Right atrium auricular region (tissue), 2 donors: ENCODE data around the gene PCSK6. TPM values are rescaled to one million over a fixed set of nuclear protein-coding genes. Genes with fewer than 3 reads are reported as not detected.

ENCODE experiments used
- DNase-seq: peaks from one replicate; pipeline ENCODE4 v3.0.0-alpha.2; 2019; ENCODE audit warnings: low spot score
- H3K27ac ChIP-seq, 2 donors: fragments of 200-600 bp; sonication (generic); 1 replicate in 1 of 2; 2 replicates in 1 of 2; pipeline ENCODE4 v1.5.1; 2016 to 2019
- H3K27me3 ChIP-seq, 2 donors: fragments of 200-600 bp; sonication (generic); one replicate each; pipeline versions ENCODE4 v1.5.1 to v1.6.0; 2017 to 2019
- H3K36me3 ChIP-seq: fragments of 200-600 bp; sonication (generic); one replicate; pipeline ENCODE4 v1.5.1; 2016
- H3K4me1 ChIP-seq, 2 donors: fragments of 200-600 bp; sonication (generic); one replicate each; pipeline versions ENCODE4 v1.5.1 to v1.6.0; 2017 to 2019
- H3K4me3 ChIP-seq, 2 donors: fragments of 200-600 bp; sonication (generic); 1 replicate in 1 of 2; 2 replicates in 1 of 2; pipeline ENCODE4 v1.5.1; 2017 to 2019; ENCODE audit warnings: mild to moderate bottlenecking in 1 of 2, moderate library complexity in 1 of 2
- H3K9me3 ChIP-seq, 2 donors: fragments of 200-600 bp; sonication (generic); one replicate each; pipeline ENCODE4 v1.5.1; 2019
- CTCF ChIP-seq, 2 donors: fragments of 200-600 bp; sonication (generic); IDR thresholded peaks; one replicate each; pipeline ENCODE4 v1.5.1; 2019; ENCODE audit warnings: antibody characterized with exemption in 2 of 2
- total RNA-seq, 2 donors: library from RNA; depleted of rRNA; stranded (reverse); fragments of >200 nt; gene quantifications; one replicate each; pipeline ENCODE4 v1.1.0, GENCODE V29; 2016

Gene PCSK6
- total RNA-seq, 2 donors from 2014 or later, result 14.4 to 19.9 TPM

GRCh38 chr15:101317336-101317872 is 172.1 kb downstream of the PCSK6 start:
- H3K36me3 ChIP-seq, result no peaks in the 10 kb centered on the region
- DNase-seq, result no peak
- no peaks in the 10 kb centered on the region for H3K9me3 ChIP-seq
- no peak overlapping the region for H3K27ac ChIP-seq
- H3K4me3 ChIP-seq, result no peak overlapping the region
- no peaks in the 10 kb centered on the region for H3K27me3 ChIP-seq
- no peak for TF ChIP-seq CTCF (IDR thresholded peaks at IDR 0.05)
- H3K4me1 ChIP-seq, result no peaks in the 10 kb centered on the region

- H3K27me3 ChIP-seq, result no peaks in the 10 kb centered on the region
- no peaks in the 10 kb centered on the region for H3K4me1 ChIP-seq
- no peak for TF ChIP-seq CTCF (IDR thresholded peaks at IDR 0.05)
- DNase-seq, result no peak
- no peak overlapping the region for H3K27ac ChIP-seq
- no peak overlapping the region for H3K4me3 ChIP-seq
- no peaks in the 10 kb centered on the region for H3K36me3 ChIP-seq
- no peaks in the 10 kb centered on the region for H3K9me3 ChIP-seq
Observed at GRCh38 chr15:101316529-101316928, 173.0 kb downstream of the PCSK6 start.

GRCh38 chr15:101315736-101316135 is 173.8 kb downstream of the PCSK6 start:
- TF ChIP-seq CTCF (IDR thresholded peaks at IDR 0.05), result no peak
- no peak for DNase-seq
- no peaks in the 10 kb centered on the region for H3K27me3 ChIP-seq
- H3K27ac ChIP-seq, result no peak overlapping the region
- H3K4me3 ChIP-seq, result no peak overlapping the region
- H3K4me1 ChIP-seq, result no peaks in the 10 kb centered on the region
- no peaks in the 10 kb centered on the region for H3K9me3 ChIP-seq
- no peaks in the 10 kb centered on the region for H3K36me3 ChIP-seq

DNA sequence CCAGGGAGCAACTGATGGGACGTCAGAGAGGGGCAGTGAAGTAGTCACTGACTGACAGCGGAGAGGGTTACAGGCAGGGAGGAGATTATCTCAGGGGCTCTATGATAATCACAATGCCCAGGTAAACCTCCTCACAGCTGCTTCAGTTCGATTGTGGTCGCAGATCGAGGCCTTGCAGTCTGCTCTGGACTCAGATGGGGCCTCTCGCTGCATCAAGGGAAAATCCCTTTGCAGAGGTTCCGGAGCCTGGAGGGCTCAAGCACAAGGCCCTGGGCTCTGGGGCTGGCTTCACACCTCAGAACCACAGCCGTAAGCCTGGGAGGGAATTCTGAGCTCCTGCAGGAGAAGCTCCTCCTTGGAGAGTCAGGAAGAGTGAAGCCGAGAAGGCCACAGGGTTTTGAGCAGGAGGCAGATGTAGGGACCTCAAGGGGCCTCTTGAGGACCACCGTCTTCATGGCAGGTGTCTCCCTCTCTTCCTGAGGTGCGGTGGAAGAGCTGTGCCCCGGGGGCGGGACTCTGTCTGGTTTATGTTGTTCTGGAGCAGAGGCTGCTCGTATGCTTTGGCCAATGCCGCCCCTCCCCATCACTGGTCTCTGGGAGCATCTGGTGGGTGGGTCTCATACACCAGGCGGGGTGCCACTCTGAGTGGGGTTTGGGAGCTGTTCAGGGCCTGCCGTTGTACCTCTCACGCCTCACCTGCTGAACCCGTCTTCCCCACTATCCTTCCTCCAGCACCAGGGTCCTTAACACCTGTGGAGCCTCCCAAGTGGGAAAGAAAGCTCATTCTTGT is 175.0 kb downstream of the PCSK6 start:
- no peaks in the 10 kb centered on the region for H3K36me3 ChIP-seq
- no peak overlapping the region for H3K4me3 ChIP-seq
- TF ChIP-seq CTCF (IDR thresholded peaks at IDR 0.05), result no peak
- no peaks in the 10 kb centered on the region for H3K27me3 ChIP-seq
- no peak overlapping the region for H3K27ac ChIP-seq
- no peaks in the 10 kb centered on the region for H3K4me1 ChIP-seq
- H3K9me3 ChIP-seq, result no peaks in the 10 kb centered on the region
- DNase-seq, result no peak

- Histone ChIP-seq H3K4me1 (no peaks in the 10 kb centered on the region), H3K36me3 (no peaks in the 10 kb centered on the region), H3K27me3 (no peaks in the 10 kb centered on the region), H3K9me3 (no peaks in the 10 kb centered on the region), H3K4me3 (no peak overlapping the region), H3K27ac (no peak overlapping the region)
- TF ChIP-seq CTCF (IDR thresholded peaks at IDR 0.05), result no peak
- DNase-seq, result no peak
Observed at GRCh38 chr15:101313041-101313761, 176.3 kb downstream of the PCSK6 start.
